Aorta (tissue), 5 donors: ENCODE data around the gene VAX1. TPM values are rescaled to one million over a fixed set of nuclear protein-coding genes. Genes with fewer than 3 reads are reported as not detected.
A peak's percentile ranks its signal among the peaks of the same experiment; 100 is the strongest.

Source experiments
- ATAC-seq: fragments of 200-7000 bp; cut with Tn5 transposase; one replicate; pipeline ENCODE4 v1.9.1; 2022; ENCODE audit warnings: moderate library complexity; ENCODE audit not compliant: low FRiP score
- DNase-seq, 2 donors: peaks; one replicate each; pipeline ENCODE4 v3.0.0-alpha.2; 2020
- H3K27ac ChIP-seq, 2 donors: one replicate each; pipeline ENCODE4 v1.5.1; 2013; ENCODE audit warnings: low read length in 2 of 2, mild to moderate bottlenecking in 2 of 2, moderate library complexity in 2 of 2, control low read depth in 1 of 2, inconsistent platforms in 1 of 2, low read depth in 1 of 2
- H3K27me3 ChIP-seq, 2 donors: one replicate each; pipeline ENCODE4 v1.6.1; 2013; ENCODE audit warnings: control low read depth in 1 of 2, low read length in 1 of 2, mild to moderate bottlenecking in 1 of 2, moderate library complexity in 1 of 2; ENCODE audit not compliant: insufficient read depth in 2 of 2, control insufficient read depth in 1 of 2
- H3K36me3 ChIP-seq, 2 donors: one replicate each; pipeline ENCODE4 v1.6.1; 2013; ENCODE audit warnings: control low read depth in 1 of 2, low read length in 1 of 2, mild to moderate bottlenecking in 1 of 2; ENCODE audit not compliant: insufficient read depth in 2 of 2, control insufficient read depth in 1 of 2
- H3K4me1 ChIP-seq, 2 donors: one replicate each; pipeline ENCODE4 v1.6.1; 2013; ENCODE audit warnings: low read length in 2 of 2, control low read depth in 1 of 2, mild to moderate bottlenecking in 1 of 2, moderate library complexity in 1 of 2; ENCODE audit not compliant: insufficient read depth in 2 of 2, control insufficient read depth in 1 of 2
- H3K4me3 ChIP-seq, 2 donors: one replicate each; pipeline ENCODE4 v1.5.1; 2013; ENCODE audit warnings: low read length in 2 of 2, control low read depth in 1 of 2, mild to moderate bottlenecking in 1 of 2
- H3K9me3 ChIP-seq: one replicate; pipeline ENCODE4 v1.6.1; 2013; ENCODE audit warnings: mild to moderate bottlenecking, low read length; ENCODE audit not compliant: control insufficient read depth
- WGBS, 2 donors: extraction: QIAGEN DNeasy Blood & Tissue Kit; methylation state at CpG; one replicate each; pipeline ENCODE4 v1.1.7; 2013; 5-methylcytosine and 5-hydroxymethylcytosine counted together
- intact Hi-C, 2 donors: fragments of 100-400 bp; cut with DNase I; formaldehyde crosslinking; loops; one replicate each; pipeline versions ENCODE4 v1.14.2 to v1.15.0; 2022
- polyA plus RNA-seq, 2 donors: library from polyadenylated mRNA; stranded (reverse); fragments of 200-250 nt; gene quantifications; one replicate each; pipeline ENCODE4 v1.2.3, GENCODE V29; 2013
- total RNA-seq, 2 donors: library from RNA; stranded (reverse); fragmentation: NEBNext Ultra II Directional; extraction: Animal tissue kit (Norgen Biotek cat#: 25700); gene quantifications; one replicate each; pipeline ENCODE4 v1.2.1, GENCODE V29; 2021
- donor health status: healthy with polysubstance abuse.
- donor health status: Bipolar disorder and iron deficiency.
- donor health status: DM: no; HTN: no; CAD: no.
- donor health status: DM: no; HTN: no; CAD: no.
- donor health status: DM: yes; HTN: yes; CAD: no.

The VAX1 gene
- total and polyA plus RNA-seq, 4 donors = not detected

DNA sequence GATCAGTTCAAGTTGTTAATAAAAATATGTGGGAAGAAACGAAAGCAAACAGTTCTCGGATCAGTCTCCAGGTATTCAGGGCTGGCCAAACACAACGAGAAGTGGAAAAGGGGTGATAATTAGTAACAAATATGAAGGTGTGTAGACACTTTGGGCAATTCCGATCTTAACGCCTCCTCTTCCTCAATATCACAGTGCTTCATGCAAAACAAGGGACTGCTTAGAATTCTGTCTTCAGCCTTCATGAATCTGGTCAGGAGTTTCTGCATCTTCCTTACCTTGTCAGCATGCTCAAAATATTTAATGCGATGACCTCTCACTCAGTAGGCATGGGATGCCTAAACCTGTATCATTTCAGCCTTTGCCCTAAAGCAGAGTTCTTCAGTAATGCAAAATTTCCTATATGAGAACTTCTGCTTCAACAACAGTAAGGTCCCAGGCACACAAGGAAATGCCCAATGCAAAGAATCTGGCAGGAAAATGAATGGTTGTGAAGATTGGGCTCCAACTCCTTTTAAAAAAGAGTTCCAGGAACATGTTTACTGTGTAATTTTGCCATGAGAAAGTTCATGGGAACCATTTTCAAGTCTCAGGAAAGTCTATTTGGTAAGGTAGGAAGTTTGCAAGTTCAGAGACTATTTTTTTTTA is 23.4 kb upstream of the VAX1 start:
- H3K9me3 ChIP-seq = no peaks in the 10 kb centered on the region
- no peaks in the 10 kb centered on the region for H3K4me1 ChIP-seq
- no peak overlapping the region for H3K27ac ChIP-seq
- intact Hi-C loops = loop anchor here in 1 of 2 donors (5.0 kb wide), 1 partner anchor 474 kb away; no protein-coding TSS in a partner anchor
- H3K36me3 ChIP-seq = no peaks in the 10 kb centered on the region
- no peak overlapping the region for H3K4me3 ChIP-seq
- DNase-seq (no peak), ATAC-seq (no peak)
- H3K27me3 ChIP-seq = peaks cover 0 to 5% of the 10 kb centered on the region in 2 donors
- WGBS, 2 donors = 11% methylated on average over 6 of the region's 6 CpGs

DNA sequence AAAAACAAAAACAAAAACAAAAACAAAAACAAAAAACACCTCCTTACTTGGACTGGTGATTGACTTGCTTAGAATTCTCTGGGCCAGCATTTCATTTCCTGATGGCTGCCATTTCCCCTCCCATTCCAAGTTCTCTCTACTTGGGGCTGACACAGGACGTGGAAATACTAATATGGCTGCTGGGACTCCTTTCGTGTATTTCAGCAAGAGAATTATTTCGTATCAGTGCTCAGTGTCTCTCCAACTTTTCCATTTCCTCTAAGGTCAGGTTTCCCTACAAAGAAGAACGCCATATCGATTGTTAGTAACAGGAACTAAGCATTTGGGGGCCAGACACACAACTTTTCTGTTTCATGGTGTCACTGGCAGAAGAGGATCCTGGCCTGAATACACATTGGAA is 22.5 kb upstream of the VAX1 start:
- DNase-seq (no peak), ATAC-seq (no peak)
- H3K4me1 ChIP-seq = no peaks in the 10 kb centered on the region
- H3K36me3 ChIP-seq = no peaks in the 10 kb centered on the region
- no peak overlapping the region for H3K27ac ChIP-seq
- no peak overlapping the region for H3K4me3 ChIP-seq
- H3K9me3 ChIP-seq = no peaks in the 10 kb centered on the region
- intact Hi-C loops = loop anchor here in 1 of 2 donors (5.0 kb wide), 1 partner anchor 473 kb away; no protein-coding TSS in a partner anchor
- 7 to 16% methylated on average over 5 of the region's 5 CpGs for WGBS, 2 donors
- peaks cover 0 to 5% of the 10 kb centered on the region in 2 donors for H3K27me3 ChIP-seq

DNA sequence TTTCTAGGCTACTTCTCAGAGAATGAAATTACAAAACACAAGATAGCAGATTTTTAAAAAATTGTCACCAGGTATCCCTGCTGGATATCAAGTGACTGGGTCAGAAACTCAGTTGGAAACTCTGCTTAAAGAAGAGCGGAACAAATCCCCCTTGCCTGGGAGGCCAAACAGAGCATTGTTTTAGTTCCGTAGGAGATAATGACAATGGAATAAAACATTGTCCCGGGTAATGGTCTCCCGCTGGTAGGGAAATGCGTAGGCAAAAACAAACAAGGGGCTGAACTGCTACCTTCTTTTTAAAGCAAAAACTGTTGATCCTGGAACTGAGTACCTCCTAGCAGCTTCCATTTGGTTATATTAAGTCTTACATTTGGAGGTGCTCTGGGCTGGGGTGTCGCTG is 21.3 kb upstream of the VAX1 start:
- no peaks in the 10 kb centered on the region for H3K4me1 ChIP-seq
- WGBS, 2 donors = 7 to 16% methylated on average over 6 of the region's 6 CpGs
- H3K4me3 ChIP-seq = no peak overlapping the region
- no peaks in the 10 kb centered on the region for H3K36me3 ChIP-seq
- H3K27me3 ChIP-seq = peaks cover 0 to 5% of the 10 kb centered on the region in 2 donors
- no peak for DNase-seq
- no peak overlapping the region for H3K27ac ChIP-seq
- no peaks in the 10 kb centered on the region for H3K9me3 ChIP-seq
- ATAC-seq = no peak
- intact Hi-C loops = no loop called here

DNA sequence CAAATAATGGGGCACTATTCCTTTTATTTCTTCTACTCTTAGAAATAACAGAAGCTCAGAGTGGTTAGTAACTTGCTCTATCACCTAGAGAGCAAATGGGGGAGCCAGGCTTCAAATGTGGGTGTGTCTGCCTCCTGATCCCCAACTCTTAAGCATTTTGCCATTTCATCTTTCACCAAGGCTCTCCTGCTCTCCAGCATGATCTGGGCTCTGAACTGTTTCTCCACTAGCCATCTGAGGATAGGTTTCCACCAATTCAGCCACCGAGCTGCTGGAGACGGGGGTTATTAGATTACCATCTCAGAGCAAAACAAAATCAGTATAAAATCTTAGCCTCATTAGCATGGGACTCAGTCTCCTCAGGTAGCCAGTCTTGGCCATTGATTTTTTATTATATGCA is 20.2 kb upstream of the VAX1 start:
- peak overlapping the region in 1 of 2 donors; percentile 12 for H3K4me3 ChIP-seq
- H3K27ac ChIP-seq = no peak overlapping the region
- H3K4me1 ChIP-seq = no peaks in the 10 kb centered on the region
- DNase-seq = no peak
- H3K36me3 ChIP-seq = no peaks in the 10 kb centered on the region
- WGBS, 2 donors = 18% methylated on average over 2 of the region's 2 CpGs
- intact Hi-C loops = no loop called here
- peaks cover 0 to 6% of the 10 kb centered on the region in 2 donors for H3K27me3 ChIP-seq
- ATAC-seq = no peak
- no peaks in the 10 kb centered on the region for H3K9me3 ChIP-seq

DNA sequence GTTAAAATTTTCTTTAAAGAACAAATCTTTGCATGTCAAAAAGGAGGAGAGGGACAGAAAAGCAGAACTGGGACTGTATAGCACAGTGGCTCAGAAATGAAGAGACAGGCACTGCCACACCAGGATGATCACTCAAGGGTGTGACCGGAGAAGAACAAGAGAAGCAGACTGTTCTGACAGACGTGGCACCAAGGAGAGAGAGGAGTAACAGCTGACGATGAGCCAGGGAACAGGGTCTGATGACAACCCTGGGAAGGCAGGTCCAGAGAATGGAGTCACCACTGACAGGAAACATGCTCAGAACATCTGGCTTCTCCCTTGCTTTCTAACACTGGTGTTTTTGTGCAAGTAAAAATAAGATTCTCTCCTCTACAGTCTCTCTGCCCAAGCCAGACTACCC is 14.6 kb upstream of the VAX1 start:
- Histone ChIP-seq H3K4me1 (no peaks in the 10 kb centered on the region), H3K27me3 (peaks cover 0 to 4% of the 10 kb centered on the region in 2 donors), H3K4me3 (no peak overlapping the region), H3K27ac (no peak overlapping the region), H3K36me3 (no peaks in the 10 kb centered on the region), H3K9me3 (no peaks in the 10 kb centered on the region)
- intact Hi-C loops = no loop called here
- DNase-seq (no peak), ATAC-seq (no peak)
- WGBS, 2 donors = 41 to 43% methylated on average over 3 of the region's 3 CpGs

DNA sequence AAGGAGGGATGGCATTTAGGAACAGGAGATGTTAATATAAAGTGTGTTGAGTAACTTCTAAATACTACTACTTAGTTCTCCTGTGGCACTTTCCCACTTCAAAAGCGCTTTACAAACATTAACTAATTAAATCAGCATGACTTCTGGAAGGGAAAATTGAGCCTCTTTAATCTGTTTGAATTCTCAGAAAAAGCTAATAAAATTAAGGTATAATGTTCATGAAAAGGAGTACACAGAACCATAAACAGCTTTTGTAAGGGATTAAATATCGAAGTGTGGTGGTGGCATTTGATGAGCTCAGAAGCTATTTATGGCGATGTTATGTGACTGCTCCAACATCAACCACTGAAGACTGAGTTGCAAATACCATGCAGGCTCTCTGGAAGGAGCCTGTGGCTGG is 10.2 kb upstream of the VAX1 start:
- no peaks in the 10 kb centered on the region for H3K36me3 ChIP-seq
- H3K4me1 ChIP-seq = no peaks in the 10 kb centered on the region
- H3K27me3 ChIP-seq = peaks cover 0 to 4% of the 10 kb centered on the region in 2 donors
- no peak overlapping the region for H3K27ac ChIP-seq
- 63% methylated on average over 3 of the region's 3 CpGs for WGBS, 2 donors
- ATAC-seq (no peak), DNase-seq (no peak)
- H3K4me3 ChIP-seq = no peak overlapping the region
- intact Hi-C loops = no loop called here
- H3K9me3 ChIP-seq = peaks cover 4% of the 10 kb centered on the region

DNA sequence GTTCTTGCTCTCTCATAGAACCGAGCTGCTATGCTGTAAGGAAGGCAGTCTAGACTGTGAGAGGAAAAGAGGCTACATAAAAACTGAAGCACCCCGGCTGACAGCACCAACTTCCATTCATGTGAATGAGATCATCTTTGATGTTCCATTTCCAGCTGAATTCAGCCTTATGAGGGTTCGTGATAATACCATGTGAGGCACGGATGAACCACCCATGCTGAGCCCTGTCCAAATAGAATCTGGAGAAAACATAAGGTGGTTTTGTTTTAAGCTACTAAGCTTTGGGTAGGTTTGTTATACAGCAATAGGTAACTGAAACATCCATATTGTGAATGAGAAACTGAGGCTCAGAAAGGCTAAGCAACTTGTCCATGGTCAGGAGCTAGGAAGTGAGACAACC is 6.9 kb upstream of the VAX1 start:
- Histone ChIP-seq H3K36me3 (no peaks in the 10 kb centered on the region), H3K9me3 (peaks cover 4% of the 10 kb centered on the region), H3K27ac (no peak overlapping the region), H3K27me3 (peaks cover 0 to 3% of the 10 kb centered on the region in 2 donors), H3K4me3 (no peak overlapping the region), H3K4me1 (no peaks in the 10 kb centered on the region)
- intact Hi-C loops = no loop called here
- ATAC-seq = no peak
- 63 to 68% methylated on average over 4 of the region's 4 CpGs for WGBS, 2 donors
- DNase-seq = no peak

DNA sequence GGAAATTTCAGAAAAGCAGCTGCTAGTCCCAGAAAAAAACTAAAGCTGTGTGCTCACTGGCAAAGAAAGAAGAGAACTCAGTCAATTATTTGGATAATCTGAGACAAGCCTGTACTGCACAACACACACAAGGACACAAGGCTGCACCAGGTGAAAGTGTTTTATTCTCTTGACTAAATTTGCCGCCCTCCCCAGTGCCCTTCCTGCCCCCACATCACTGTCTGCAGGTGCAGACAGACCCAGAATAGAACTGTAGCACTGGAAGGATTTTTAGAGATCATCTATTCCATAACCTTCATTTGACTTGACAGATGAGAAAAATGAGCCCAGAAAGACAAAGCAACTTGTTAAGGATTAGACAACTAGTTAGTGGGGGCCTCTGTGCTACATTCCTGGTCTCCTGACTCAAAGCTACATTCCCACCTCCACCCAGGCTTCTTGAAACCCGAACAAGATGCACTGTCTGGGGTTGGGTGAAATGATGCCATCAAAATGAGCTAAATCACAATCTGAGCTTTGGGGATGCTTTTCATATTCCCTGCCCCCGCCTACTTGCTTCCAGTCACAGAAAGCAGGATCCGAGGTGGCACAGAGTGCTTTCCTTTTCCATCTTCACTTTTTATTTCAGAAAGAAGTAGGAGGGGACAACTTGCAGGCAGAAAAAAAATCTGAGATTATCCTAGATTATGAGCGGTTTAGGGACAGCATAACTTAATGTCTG is 5.2 kb upstream of the VAX1 start:
- Histone ChIP-seq H3K36me3 (no peaks in the 10 kb centered on the region), H3K4me3 (no peak overlapping the region), H3K27ac (no peak overlapping the region), H3K4me1 (no peaks in the 10 kb centered on the region), H3K9me3 (peaks cover 4% of the 10 kb centered on the region), H3K27me3 (peaks cover 0 to 2% of the 10 kb centered on the region in 2 donors)
- intact Hi-C loops = no loop called here
- DNase-seq = no peak
- no peak for ATAC-seq
- 51 to 65% methylated on average over 5 of the region's 5 CpGs for WGBS, 2 donors

DNA sequence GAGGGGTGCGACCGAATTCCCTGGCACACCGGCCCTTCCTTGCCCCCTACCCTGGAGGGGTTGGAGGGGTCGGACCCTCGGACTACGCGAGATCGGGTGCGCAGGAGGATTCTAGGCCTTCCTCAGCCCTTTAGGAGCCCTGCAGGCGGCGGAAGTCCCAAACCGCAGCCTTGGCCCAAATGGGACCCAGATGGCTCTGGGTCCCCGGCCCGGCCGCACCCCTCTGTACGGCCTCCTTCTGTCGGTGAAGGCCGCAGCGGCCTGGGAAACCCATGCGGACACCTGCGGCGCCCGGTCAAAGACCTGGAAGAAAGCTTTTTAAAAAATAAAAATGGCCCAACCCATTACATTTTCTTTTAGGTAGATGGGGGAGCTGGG is 2.4 kb upstream of the VAX1 start:
- Histone ChIP-seq H3K27me3 (no peaks in the 10 kb centered on the region), H3K27ac (no peak overlapping the region), H3K36me3 (no peaks in the 10 kb centered on the region), H3K9me3 (peaks cover 4% of the 10 kb centered on the region), H3K4me1 (no peaks in the 10 kb centered on the region), H3K4me3 (no peak overlapping the region)
- DNase-seq (no peak), ATAC-seq (no peak)
- 3 to 7% methylated on average over 23 of the region's 23 CpGs for WGBS, 2 donors
- intact Hi-C loops = no loop called here
